Vagina (tissue), 2 donors: ENCODE measurements around the gene TGM6.

Source experiments
- POLR2A ChIP-seq, 2 donors: fragments of 450-650 bp; IDR thresholded peaks; one replicate each; pipeline ENCODE4 v1.6.1; 2017; ENCODE audit warnings: antibody characterized with exemption in 2 of 2, mild to moderate bottlenecking in 2 of 2, moderate library complexity in 2 of 2
- POLR2AphosphoS5 ChIP-seq, 2 donors: sonication (generic); formaldehyde crosslinking; IDR thresholded peaks; one replicate each; pipeline ENCODE4 v1.9.0; 2017; ENCODE audit warnings: antibody characterized with exemption in 2 of 2, mild to moderate bottlenecking in 2 of 2, low read depth in 1 of 2; ENCODE audit not compliant: insufficient read depth in 1 of 2
- TF ChIP-seq, protein P1 (sequence below), 3 experiments: fragments of 450-650 bp in 2 of 3; fragments of 200-600 bp in 1 of 3; sonication (generic) in 1 of 3; IDR thresholded peaks; one replicate each; pipeline ENCODE4 v1.5.1; 2017 to 2019; ENCODE audit warnings: antibody characterized with exemption in 3 of 3, mild to moderate bottlenecking in 2 of 3, moderate library complexity in 2 of 3

DNA sequence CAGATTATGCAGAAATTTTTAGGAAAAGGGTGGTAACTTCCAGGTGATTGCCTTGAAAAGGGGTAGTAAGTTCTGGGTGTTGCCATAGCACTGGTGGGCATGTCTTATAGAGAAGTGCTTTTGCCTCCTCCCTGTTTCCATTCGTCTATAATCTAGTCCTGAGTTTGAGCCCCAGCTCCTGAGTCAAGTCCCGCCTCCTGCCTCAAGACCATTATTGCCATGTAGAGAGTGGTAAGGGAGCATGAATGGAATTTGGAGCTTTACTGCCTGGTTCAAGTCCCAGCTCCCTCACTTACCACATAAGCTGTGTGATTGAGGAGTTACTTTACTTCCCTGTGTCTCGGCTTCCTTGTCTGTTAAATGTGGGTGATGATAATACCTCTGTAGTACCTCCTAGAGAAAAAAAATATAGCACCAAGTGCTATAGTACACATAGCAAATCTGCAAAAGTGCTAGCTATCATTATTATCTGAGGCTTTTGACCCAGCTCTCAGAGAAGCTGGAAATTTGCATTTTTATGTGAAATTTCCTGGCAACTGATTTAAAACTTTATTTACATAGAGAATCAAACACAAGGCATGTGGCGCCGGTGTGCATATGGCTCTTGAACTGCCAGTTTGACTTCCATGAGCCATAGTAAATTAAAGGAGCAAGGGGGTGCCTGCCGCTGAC, 36.0 kb downstream of the TGM6 start:
- TF ChIP-seq, protein P1, sequence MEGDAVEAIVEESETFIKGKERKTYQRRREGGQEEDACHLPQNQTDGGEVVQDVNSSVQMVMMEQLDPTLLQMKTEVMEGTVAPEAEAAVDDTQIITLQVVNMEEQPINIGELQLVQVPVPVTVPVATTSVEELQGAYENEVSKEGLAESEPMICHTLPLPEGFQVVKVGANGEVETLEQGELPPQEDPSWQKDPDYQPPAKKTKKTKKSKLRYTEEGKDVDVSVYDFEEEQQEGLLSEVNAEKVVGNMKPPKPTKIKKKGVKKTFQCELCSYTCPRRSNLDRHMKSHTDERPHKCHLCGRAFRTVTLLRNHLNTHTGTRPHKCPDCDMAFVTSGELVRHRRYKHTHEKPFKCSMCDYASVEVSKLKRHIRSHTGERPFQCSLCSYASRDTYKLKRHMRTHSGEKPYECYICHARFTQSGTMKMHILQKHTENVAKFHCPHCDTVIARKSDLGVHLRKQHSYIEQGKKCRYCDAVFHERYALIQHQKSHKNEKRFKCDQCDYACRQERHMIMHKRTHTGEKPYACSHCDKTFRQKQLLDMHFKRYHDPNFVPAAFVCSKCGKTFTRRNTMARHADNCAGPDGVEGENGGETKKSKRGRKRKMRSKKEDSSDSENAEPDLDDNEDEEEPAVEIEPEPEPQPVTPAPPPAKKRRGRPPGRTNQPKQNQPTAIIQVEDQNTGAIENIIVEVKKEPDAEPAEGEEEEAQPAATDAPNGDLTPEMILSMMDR (IDR thresholded peaks at IDR 0.05), result no peak
- TF ChIP-seq POLR2A (IDR thresholded peaks at IDR 0.05) (no peak), POLR2AphosphoS5 (IDR thresholded peaks at IDR 0.05; ENCODE audit: insufficient read depth in 1 of 2, low read depth in 1 of 2) (no peak)
